ENCODE results near the gene TXLNG.

Gene TXLNG

DNA sequence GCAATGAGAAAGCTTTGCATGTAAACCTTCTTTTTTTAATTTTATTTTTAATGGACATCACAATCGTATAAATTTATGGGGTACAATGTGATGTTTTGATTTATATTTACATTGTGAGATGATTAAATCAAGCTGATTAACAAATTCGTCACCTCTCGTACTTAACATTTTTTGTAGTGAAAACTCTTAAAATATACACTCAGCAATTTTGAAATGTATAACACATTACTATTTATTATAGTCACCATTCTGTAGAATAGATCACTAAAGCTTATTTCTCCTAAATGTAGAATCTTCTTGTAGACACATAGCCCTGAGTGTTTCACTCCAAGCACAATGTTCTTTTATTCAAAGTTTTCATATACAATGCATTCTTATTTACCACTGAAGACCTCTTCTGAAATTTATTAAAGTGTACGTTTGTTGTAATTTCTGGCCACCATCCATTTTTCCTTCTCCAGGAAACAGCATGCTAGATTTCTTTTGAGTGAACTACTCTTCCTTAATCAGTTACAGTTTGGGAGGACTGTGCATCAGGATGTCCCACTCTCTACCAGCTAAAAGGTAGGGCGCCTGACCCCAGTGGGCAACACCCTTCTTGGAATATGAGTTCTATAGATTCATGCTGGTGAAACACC, 88.3 kb downstream of the TXLNG start:
- DNase-seq (ENCODE audit: low read depth): no peak

DNA sequence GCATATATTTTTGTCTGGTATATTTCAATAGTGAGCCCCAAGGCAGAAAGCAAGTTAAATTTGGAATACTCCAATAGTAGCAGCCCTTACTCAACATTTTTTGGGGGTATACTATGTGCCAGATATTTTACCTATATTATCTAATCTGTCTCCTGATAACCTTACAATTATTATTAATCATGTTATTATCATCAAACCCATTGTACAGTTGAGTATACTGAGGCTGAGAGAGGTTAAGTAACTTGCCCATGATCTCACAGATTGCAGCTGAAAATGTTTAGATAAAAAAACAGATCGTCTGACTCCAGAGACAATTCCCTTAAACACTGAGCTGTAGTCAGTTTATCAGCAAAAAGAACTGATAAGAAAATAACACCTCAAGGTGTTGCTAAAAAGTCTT, 90.4 kb downstream of the TXLNG start:
- no peak for DNase-seq (ENCODE audit: low read depth)

DNA sequence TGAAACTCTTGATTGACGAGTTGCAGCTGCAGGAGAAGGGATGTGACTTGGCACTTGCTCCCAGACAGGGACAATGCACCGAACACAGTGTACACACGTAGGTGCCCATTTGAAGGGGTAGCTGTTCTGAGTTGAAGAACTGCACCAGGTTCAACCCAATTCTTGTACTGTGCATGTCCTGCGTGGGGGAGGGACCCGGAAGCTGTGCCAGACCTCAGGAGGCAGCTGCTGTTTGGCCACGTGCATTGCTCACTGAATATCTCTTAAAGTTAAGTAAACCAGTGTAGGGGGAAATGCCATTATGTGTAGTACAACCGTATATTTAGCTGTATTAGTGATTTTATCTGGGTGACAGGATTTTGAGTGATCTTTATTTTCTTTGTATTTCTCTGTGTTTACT, 95.9 kb downstream of the TXLNG start:
- DNase-seq (ENCODE audit: low read depth): no peak

DNA sequence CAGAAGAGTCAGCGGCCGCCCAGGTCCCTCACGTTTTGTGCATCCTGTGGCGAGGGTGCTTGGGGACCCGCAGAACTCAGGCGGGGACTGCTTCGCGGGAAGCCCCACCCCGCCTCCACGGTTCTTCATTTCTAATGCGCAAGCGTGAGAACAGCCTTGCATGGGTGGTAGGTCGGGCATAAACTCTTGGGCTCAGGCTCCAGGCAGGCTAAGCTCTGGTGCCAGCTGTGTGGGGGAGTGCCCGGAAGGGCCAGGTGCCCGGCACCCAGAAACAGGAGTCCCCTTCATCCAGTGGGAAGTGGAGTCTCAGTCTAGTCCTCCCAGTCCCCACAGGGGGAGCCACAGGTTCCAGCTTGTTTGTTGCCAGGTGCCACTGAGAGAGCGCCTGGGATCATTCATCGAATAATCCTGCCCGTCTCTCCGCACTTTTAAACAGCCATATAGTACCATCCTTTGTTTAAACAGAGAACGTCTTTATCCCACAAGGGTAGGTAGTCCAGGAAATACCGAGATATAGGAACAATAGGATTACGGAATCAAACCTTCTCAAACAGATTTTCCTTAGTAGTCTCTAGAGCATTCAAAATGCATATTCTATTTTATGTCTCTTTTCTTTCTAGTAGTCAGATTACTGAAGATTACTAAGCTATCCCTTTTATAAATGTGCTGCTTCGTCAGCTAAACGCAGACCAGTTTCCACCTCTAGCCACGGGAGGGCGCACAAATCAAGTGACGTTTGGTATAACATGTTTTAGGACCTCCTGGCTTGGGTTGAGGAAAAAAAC, 96.6 kb downstream of the TXLNG start:
- peak; percentile 59 for DNase-seq (ENCODE audit: low read depth)

DNA sequence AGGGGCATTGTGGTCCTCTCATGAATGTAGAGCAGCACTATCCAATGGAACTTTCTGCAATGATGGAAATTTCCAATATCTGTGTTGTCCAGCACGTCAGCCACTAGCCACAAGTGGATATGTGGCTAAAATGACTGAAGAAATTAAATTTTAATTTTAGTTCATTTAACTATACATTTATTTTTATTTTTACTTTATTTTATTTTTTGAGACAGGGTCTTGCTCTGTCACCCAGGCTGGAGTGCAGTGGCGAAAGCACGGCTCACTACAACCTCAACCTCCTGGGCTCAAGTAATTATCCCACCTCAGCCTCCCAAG, 97.2 kb downstream of the TXLNG start:
- no peak for DNase-seq (ENCODE audit: low read depth)

DNA sequence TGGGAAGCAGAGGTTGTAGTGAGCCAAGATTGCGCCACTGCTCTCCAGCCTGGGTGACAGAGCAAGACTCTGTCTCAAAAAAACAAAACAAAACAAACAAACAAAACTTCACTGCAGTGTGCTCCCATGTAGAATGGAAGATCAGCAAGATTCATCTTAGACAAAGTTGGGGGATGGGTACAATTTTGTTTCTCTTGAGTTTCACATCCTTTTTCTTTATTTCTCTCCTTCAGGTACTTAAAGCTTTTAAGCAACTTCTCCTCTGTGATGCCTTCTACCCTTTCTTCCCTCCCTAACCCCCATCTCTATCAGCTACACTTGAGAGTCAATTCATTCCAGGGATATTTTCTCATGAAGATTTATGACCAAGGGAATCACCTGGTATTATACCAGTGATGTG, 99.4 kb downstream of the TXLNG start:
- DNase-seq (ENCODE audit: low read depth): no peak

DNA sequence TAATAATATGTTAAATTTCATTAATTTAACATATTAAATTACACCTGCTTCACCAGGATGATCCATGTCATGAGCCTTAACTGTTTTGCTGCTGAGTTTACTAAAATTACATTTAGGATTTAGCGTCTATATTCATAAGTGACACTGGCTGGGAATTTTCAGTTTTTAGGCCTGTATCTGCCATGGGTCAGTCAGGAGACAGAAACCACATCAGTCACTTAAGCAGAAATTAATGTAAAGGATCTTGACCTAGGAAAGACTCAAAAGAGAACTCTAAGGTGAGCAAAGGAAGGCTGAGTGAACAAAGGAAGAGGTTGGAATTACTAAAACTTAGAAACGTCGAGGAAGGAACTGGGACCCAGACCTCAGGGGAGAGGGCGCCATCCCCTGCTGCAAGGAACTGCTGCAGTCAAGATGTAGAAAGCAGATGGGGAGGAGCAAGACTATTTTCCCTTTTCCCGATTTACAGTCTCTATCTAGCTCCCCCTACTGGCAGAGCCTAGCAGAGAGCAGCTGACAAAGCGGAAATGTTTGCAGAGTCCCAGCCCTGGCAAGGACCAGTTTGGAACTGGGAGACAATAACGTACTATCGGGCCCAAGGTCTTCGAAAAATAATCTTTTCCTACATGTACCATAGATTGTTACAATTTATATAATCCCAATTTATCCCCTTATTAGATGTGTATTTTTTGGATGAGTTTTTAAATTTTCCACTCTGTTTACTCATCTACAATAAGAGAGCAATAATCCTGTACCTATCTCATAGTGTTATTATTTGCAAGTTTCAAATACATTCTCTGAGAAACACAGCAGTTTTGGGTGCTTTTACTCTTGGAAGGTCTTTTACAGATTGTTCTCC, 106.5 kb downstream of the TXLNG start:
- peak; percentile 28 for DNase-seq (ENCODE audit: low read depth)

Data from stimulated activated CD8-positive, alpha-beta memory T cell treated with anti-CD3 and anti-CD28 coated beads, Interleukin-4, amount 100 ng/mL, for 24 hours (primary cell).